ENCODE measurements around the gene CDH23. TPM values are rescaled to one million over a fixed set of nuclear protein-coding genes. Genes with fewer than 3 reads are reported as not detected.

CDH23 gene
- total RNA-seq, 1 experiment from 2014 or later, result 2.9 TPM

- ATAC-seq, result no peak
- 0 out of 2 replicates have a peak, but pooled peaks cover 2% of the 10 kb centered on the region for H3K27me3 Mint-ChIP-seq (ENCODE audit: low read depth)
- no peak for TF ChIP-seq ZBTB21 (CRISPR knock-in tag; IDR thresholded peaks at IDR 0.05; ENCODE audit: borderline replicate concordance)
- no peak overlapping the region for H3K27ac Mint-ChIP-seq
- peaks cover 20% of the 10 kb centered on the region for H3K4me1 Mint-ChIP-seq
- no peaks in the 10 kb centered on the region for H3K9me3 Mint-ChIP-seq
- ChIA-PET POLR2A (no interaction called here), CTCF (interaction anchor here (0.8 to 5.6 kb wide), 5 partner anchors 19 to 332 kb away, joined by 3 to 33 read pairs (median 4); no protein-coding TSS in a partner anchor)
- no peaks in the 10 kb centered on the region for H3K36me3 Mint-ChIP-seq
- no peak for DNase-seq (ENCODE audit: low spot score)
- no peak overlapping the region for H3K4me3 Mint-ChIP-seq
Observed at GRCh38 chr10:71715860-71716259, 319.1 kb downstream of the CDH23 start.

GRCh38 chr10:71716426-71716825 lies 319.7 kb downstream of the CDH23 start:
- POLR2A ChIA-PET, result no interaction called here
- H3K27ac Mint-ChIP-seq, result no peak overlapping the region
- CTCF ChIA-PET, result interaction anchor here (0.8 to 5.6 kb wide), 11 partner anchors 8 to 332 kb away, joined by 3 to 33 read pairs (median 4); partner anchors contain the start of gene CDH23

GRCh38 chr10:71717056-71717455 lies 320.3 kb downstream of the CDH23 start:
- POLR2A ChIA-PET, result no interaction called here
- DNase-seq (ENCODE audit: low spot score) (no peak), ATAC-seq (no peak)
- no peak overlapping the region for H3K27ac Mint-ChIP-seq
- H3K9me3 Mint-ChIP-seq, result no peaks in the 10 kb centered on the region
- H3K4me1 Mint-ChIP-seq, result peaks cover 20% of the 10 kb centered on the region
- H3K27me3 Mint-ChIP-seq (ENCODE audit: low read depth), result peaks cover 3% of the 10 kb centered on the region; the same call in 1 of the 2 replicates
- no peaks in the 10 kb centered on the region for H3K36me3 Mint-ChIP-seq
- CTCF ChIA-PET, result interaction anchor here (0.8 to 5.6 kb wide), 14 partner anchors 9 to 321 kb away, joined by 3 to 33 read pairs (median 4); partner anchors contain the start of gene CDH23
- no peak overlapping the region for H3K4me3 Mint-ChIP-seq
- TF ChIP-seq ARID4B (CRISPR knock-in tag; IDR thresholded peaks at IDR 0.05; ENCODE audit: borderline replicate concordance) (no peak), ZNF423 (CRISPR knock-in tag; IDR thresholded peaks at IDR 0.05) (no peak), TP53 (CRISPR knock-in tag; IDR thresholded peaks at IDR 0.05) (no peak), RORB (CRISPR knock-in tag; IDR thresholded peaks at IDR 0.05) (no peak), ZNF416 (CRISPR knock-in tag; IDR thresholded peaks at IDR 0.05) (no peak), ZNF138 (CRISPR knock-in tag; conservative IDR thresholded peaks at IDR 0.05) (no peak), JUN (CRISPR knock-in tag; IDR thresholded peaks at IDR 0.05) (no peak)
- TF ChIP-seq, protein P1, sequence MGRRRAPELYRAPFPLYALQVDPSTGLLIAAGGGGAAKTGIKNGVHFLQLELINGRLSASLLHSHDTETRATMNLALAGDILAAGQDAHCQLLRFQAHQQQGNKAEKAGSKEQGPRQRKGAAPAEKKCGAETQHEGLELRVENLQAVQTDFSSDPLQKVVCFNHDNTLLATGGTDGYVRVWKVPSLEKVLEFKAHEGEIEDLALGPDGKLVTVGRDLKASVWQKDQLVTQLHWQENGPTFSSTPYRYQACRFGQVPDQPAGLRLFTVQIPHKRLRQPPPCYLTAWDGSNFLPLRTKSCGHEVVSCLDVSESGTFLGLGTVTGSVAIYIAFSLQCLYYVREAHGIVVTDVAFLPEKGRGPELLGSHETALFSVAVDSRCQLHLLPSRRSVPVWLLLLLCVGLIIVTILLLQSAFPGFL (CRISPR knock-in tag; IDR thresholded peaks at IDR 0.05; ENCODE audit: borderline replicate concordance), result no peak
- TF ChIP-seq, protein P2, sequence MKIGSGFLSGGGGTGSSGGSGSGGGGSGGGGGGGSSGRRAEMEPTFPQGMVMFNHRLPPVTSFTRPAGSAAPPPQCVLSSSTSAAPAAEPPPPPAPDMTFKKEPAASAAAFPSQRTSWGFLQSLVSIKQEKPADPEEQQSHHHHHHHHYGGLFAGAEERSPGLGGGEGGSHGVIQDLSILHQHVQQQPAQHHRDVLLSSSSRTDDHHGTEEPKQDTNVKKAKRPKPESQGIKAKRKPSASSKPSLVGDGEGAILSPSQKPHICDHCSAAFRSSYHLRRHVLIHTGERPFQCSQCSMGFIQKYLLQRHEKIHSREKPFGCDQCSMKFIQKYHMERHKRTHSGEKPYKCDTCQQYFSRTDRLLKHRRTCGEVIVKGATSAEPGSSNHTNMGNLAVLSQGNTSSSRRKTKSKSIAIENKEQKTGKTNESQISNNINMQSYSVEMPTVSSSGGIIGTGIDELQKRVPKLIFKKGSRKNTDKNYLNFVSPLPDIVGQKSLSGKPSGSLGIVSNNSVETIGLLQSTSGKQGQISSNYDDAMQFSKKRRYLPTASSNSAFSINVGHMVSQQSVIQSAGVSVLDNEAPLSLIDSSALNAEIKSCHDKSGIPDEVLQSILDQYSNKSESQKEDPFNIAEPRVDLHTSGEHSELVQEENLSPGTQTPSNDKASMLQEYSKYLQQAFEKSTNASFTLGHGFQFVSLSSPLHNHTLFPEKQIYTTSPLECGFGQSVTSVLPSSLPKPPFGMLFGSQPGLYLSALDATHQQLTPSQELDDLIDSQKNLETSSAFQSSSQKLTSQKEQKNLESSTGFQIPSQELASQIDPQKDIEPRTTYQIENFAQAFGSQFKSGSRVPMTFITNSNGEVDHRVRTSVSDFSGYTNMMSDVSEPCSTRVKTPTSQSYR (CRISPR knock-in tag; IDR thresholded peaks at IDR 0.05), result no peak
- TF ChIP-seq, protein P3, sequence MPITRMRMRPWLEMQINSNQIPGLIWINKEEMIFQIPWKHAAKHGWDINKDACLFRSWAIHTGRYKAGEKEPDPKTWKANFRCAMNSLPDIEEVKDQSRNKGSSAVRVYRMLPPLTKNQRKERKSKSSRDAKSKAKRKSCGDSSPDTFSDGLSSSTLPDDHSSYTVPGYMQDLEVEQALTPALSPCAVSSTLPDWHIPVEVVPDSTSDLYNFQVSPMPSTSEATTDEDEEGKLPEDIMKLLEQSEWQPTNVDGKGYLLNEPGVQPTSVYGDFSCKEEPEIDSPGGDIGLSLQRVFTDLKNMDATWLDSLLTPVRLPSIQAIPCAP (CRISPR knock-in tag; IDR thresholded peaks at IDR 0.05), result no peak
- TF ChIP-seq, protein P4, sequence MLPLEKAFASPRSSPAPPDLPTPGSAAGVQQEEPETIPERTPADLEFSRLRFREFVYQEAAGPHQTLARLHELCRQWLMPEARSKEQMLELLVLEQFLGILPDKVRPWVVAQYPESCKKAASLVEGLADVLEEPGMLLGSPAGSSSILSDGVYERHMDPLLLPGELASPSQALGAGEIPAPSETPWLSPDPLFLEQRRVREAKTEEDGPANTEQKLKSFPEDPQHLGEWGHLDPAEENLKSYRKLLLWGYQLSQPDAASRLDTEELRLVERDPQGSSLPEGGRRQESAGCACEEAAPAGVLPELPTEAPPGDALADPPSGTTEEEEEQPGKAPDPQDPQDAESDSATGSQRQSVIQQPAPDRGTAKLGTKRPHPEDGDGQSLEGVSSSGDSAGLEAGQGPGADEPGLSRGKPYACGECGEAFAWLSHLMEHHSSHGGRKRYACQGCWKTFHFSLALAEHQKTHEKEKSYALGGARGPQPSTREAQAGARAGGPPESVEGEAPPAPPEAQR (CRISPR knock-in tag; IDR thresholded peaks at IDR 0.05), result no peak
- TF ChIP-seq, protein P5, sequence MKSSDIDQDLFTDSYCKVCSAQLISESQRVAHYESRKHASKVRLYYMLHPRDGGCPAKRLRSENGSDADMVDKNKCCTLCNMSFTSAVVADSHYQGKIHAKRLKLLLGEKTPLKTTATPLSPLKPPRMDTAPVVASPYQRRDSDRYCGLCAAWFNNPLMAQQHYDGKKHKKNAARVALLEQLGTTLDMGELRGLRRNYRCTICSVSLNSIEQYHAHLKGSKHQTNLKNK (CRISPR knock-in tag; IDR thresholded peaks at IDR 0.05), result no peak
- TF ChIP-seq, protein P6, sequence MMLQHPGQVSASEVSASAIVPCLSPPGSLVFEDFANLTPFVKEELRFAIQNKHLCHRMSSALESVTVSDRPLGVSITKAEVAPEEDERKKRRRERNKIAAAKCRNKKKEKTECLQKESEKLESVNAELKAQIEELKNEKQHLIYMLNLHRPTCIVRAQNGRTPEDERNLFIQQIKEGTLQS (CRISPR knock-in tag; conservative IDR thresholded peaks at IDR 0.05), result no peak

More at GRCh38 chr10:71716426-71716825, 319.7 kb downstream of the CDH23 start:
- Mint-ChIP-seq H3K4me3 (no peak overlapping the region), H3K36me3 (no peaks in the 10 kb centered on the region), H3K27me3 (ENCODE audit: low read depth) (peaks cover 3% of the 10 kb centered on the region; the same call in 1 of the 2 replicates), H3K4me1 (peaks cover 20% of the 10 kb centered on the region), H3K9me3 (no peaks in the 10 kb centered on the region)
- ATAC-seq (no peak), DNase-seq (ENCODE audit: low spot score) (no peak)
- TF ChIP-seq, protein P7, sequence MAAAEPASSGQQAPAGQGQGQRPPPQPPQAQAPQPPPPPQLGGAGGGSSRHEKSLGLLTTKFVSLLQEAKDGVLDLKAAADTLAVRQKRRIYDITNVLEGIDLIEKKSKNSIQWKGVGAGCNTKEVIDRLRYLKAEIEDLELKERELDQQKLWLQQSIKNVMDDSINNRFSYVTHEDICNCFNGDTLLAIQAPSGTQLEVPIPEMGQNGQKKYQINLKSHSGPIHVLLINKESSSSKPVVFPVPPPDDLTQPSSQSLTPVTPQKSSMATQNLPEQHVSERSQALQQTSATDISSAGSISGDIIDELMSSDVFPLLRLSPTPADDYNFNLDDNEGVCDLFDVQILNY (CRISPR knock-in tag; IDR thresholded peaks at IDR 0.05), result no peak
- TF ChIP-seq CREM (CRISPR knock-in tag; IDR thresholded peaks at IDR 0.05), result no peak
- TF ChIP-seq CBFB (CRISPR knock-in tag; IDR thresholded peaks at IDR 0.05; ENCODE audit: low read depth), result no peak
- TF ChIP-seq FOXK1 (CRISPR knock-in tag; IDR thresholded peaks at IDR 0.05), result no peak
- TF ChIP-seq SMAD3 (CRISPR knock-in tag; IDR thresholded peaks at IDR 0.05; ENCODE audit: borderline replicate concordance), result no peak
- TF ChIP-seq, protein P1 (CRISPR knock-in tag; IDR thresholded peaks at IDR 0.05; ENCODE audit: borderline replicate concordance), result no peak

All from WTC11 (cell line).